OCI-LY7 (cell line): ENCODE data around the gene ZNF223. TPM values are rescaled to one million over a fixed set of nuclear protein-coding genes. Genes with fewer than 3 reads are reported as not detected.

ENCODE experiments used
- Bru-seq: library from RNA; stranded (reverse); fragments of 400-500 nt; gene quantifications from one replicate; lab custom pipeline; 2021; lab: Mats Ljungman, UMichigan
- BruChase-seq, 2 experiments: library from RNA; stranded (reverse); fragments of 400-500 nt; gene quantifications; one replicate each; lab custom pipeline; 2021; lab: Mats Ljungman, UMichigan
- BruUV-seq: library from RNA; stranded (reverse); fragments of 400-500 nt; replicated peaks from 2 replicates; lab custom pipeline; 2021; lab: Mats Ljungman, UMichigan
- CTCF ChIA-PET: fragments of 300-600 bp; sonication (Branson Sonifier 250); formaldehyde crosslinking; loops from one replicate; lab custom pipeline; 2022; ENCODE audit warnings: antibody characterized with exemption; ENCODE audit not compliant: unreplicated experiment; lab: Charles Lee
- POLR2A ChIA-PET: fragments of 300-600 bp; sonication (Branson Sonifier 250); formaldehyde crosslinking; loops from one replicate; lab custom pipeline; 2022; ENCODE audit warnings: antibody characterized with exemption; lab: Charles Lee
- DNase-seq: peaks from one replicate; pipeline ENCODE4 v3.0.0-alpha.2; 2015; ENCODE audit warnings: low spot score
- H2AFZ ChIP-seq: fragments of 200-600 bp; sonication (generic), shearing (Covaris generic); 2 replicates; pipeline ENCODE4 v1.6.1; 2014; ENCODE audit warnings: mild to moderate bottlenecking, antibody characterized with exemption, low read length, moderate library complexity
- H3K27ac ChIP-seq: fragments of 200-600 bp; sonication (generic); 2 replicates; pipeline ENCODE4 v1.5.1; 2014; ENCODE audit warnings: mixed run types, low read depth, mild to moderate bottlenecking, moderate library complexity, low read length, inconsistent platforms; ENCODE audit not compliant: poor library complexity, severe bottlenecking
- H3K36me3 ChIP-seq: fragments of 200-600 bp; sonication (generic); 2 replicates; pipeline ENCODE4 v1.6.1; 2014; ENCODE audit warnings: mild to moderate bottlenecking, antibody characterized with exemption, low read length, moderate library complexity, mixed read lengths; ENCODE audit not compliant: insufficient read depth
- H3K4me1 ChIP-seq: fragments of 200-600 bp; sonication (generic); 2 replicates; pipeline ENCODE4 v1.5.1; 2014; ENCODE audit warnings: mild to moderate bottlenecking, low read length; ENCODE audit not compliant: insufficient read depth, poor library complexity, severe bottlenecking
- H3K4me2 ChIP-seq: fragments of 200-600 bp; sonication (generic); 2 replicates; pipeline ENCODE4 v1.6.1; 2014; ENCODE audit warnings: mild to moderate bottlenecking, low read length
- H3K4me3 ChIP-seq: fragments of 200-600 bp; sonication (generic); 2 replicates; pipeline ENCODE4 v1.5.1; 2014; ENCODE audit warnings: mild to moderate bottlenecking, low read depth, low read length; ENCODE audit not compliant: poor library complexity, severe bottlenecking
- H3K79me2 ChIP-seq: fragments of 200-600 bp; sonication (generic); 2 replicates; pipeline ENCODE4 v1.6.1; 2016; ENCODE audit warnings: low read depth, mild to moderate bottlenecking, low read length, moderate library complexity, mixed read lengths; ENCODE audit not compliant: insufficient read depth
- H3K9me2 ChIP-seq: fragments of 200-600 bp; sonication (generic); 2 replicates; pipeline ENCODE4 v1.6.1; 2016; ENCODE audit warnings: mild to moderate bottlenecking, low read length, mixed read lengths; ENCODE audit not compliant: insufficient read depth
- H3K9me3 ChIP-seq: fragments of 200-600 bp; sonication (generic); 2 replicates; pipeline ENCODE4 v1.6.1; 2014; ENCODE audit warnings: mild to moderate bottlenecking, mixed run types, low read length, mixed read lengths
- H4K20me1 ChIP-seq: fragments of 200-600 bp; sonication (generic); 2 replicates; pipeline ENCODE4 v1.6.1; 2014; ENCODE audit warnings: mild to moderate bottlenecking, antibody characterized with exemption, low read length, moderate library complexity, mixed read lengths; ENCODE audit not compliant: insufficient read depth
- CTCF ChIP-seq: fragments of 200-600 bp; sonication (generic); conservative IDR thresholded peaks from 2 replicates; pipeline ENCODE4 v1.5.1; 2014; ENCODE audit warnings: mild to moderate bottlenecking, antibody characterized with exemption, low read length, moderate library complexity, mixed read lengths
- EZH2phosphoT487 ChIP-seq: fragments of 200-600 bp; sonication (generic); IDR thresholded peaks from 2 replicates; pipeline ENCODE4 v1.6.1; 2018; ENCODE audit warnings: low read depth, borderline replicate concordance, mild to moderate bottlenecking, mixed run types, antibody characterized with exemption, low read length, moderate library complexity, mixed read lengths
- intact Hi-C: fragments of 100-400 bp; cut with micrococcal nuclease; formaldehyde crosslinking; loops from one replicate; pipeline ENCODE4 v1.10.0; 2022; ENCODE audit not compliant: unreplicated experiment
- long read RNA-seq: library from polyadenylated mRNA; stranded (forward); transcript quantifications from one replicate; pipeline ENCODE4 v2.0.0, GENCODE V29; 2022
- total RNA-seq, 2 experiments: library from RNA; depleted of rRNA in 1 of 2; stranded (reverse); fragments of >200 nt in 1 of 2; shearing (Covaris generic) in 1 of 2; gene quantifications; 2 replicates each; pipeline ENCODE4 v1.2.3, GENCODE V29; 2014 to 2022

The ZNF223 gene
- total RNA-seq (2014; rRNA removed; shearing (Covaris generic)) (not detected in 2 replicates), total RNA-seq (2022) (not detected in 2 replicates), Bru-seq, nascent RNA (not detected), BruChase-seq, experiment 1, labeled RNA remaining after a 6-hour chase (not detected), BruChase-seq, experiment 2, labeled RNA remaining after a 2-hour chase (not detected)
- long read RNA-seq, result 0 reads

GRCh38 chr19:44051650-44052402 is at the start of gene ZNF223:
ZNF223 (plus strand) TSS chr19:44052036; CDS start chr19:44055177, 3,141 bp downstream.
- no peak within 1 kb of the TSS for H2AFZ ChIP-seq
- no peaks in the 10 kb centered on the region for H3K9me3 ChIP-seq
- no peak within 1 kb of the TSS for H3K27ac ChIP-seq
- H3K4me1 ChIP-seq, result no peaks in the 10 kb centered on the region
- no TSS peak for BruUV-seq
- CTCF ChIA-PET, result no interaction called here
- H3K4me2 ChIP-seq, result no peak within 1 kb of the TSS
- H3K79me2 ChIP-seq, result no peaks in the 10 kb centered on the region
- TF ChIP-seq CTCF (no peak), EZH2phosphoT487 (no peak)
- no peak within 1 kb of the TSS for H3K4me3 ChIP-seq
- no peaks in the 10 kb centered on the region for H4K20me1 ChIP-seq
- POLR2A ChIA-PET, result no interaction called here
- H3K36me3 ChIP-seq, result no peaks in the 10 kb centered on the region
- no peaks in the 10 kb centered on the region for H3K9me2 ChIP-seq
- no peak for DNase-seq
- intact Hi-C loops, result no loop called here

- POLR2A ChIA-PET, result interaction anchor here (0.5 kb wide), 1 partner anchor 40 kb away, joined by 3 read pairs; no protein-coding TSS in a partner anchor
- Histone ChIP-seq H3K27ac (no peak overlapping the region), H3K36me3 (peaks cover under 1% of the 10 kb centered on the region; the same call in 1 of the 2 replicates), H4K20me1 (no peaks in the 10 kb centered on the region), H3K9me3 (no peaks in the 10 kb centered on the region), H3K4me3 (peak overlapping the region; percentile 83), H3K9me2 (no peaks in the 10 kb centered on the region), H3K4me2 (peak overlapping the region; percentile 64), H3K4me1 (peaks cover 4% of the 10 kb centered on the region), H2AFZ (peak overlapping the region; percentile 87), H3K79me2 (no peaks in the 10 kb centered on the region)
- CTCF ChIA-PET, result no interaction called here
- intact Hi-C loops, result loop anchor here (2.0 to 10.0 kb wide), 2 partner anchors 93 to 111 kb away; partner anchors contain the start of genes ZNF224 and ZNF225
- TF ChIP-seq CTCF, result no peak
- no peak for TF ChIP-seq EZH2phosphoT487
- no peak for DNase-seq
- BruUV-seq, result TSS peak; percentile 84
Measured at GRCh38 chr19:44002212-44002565, 49.6 kb upstream of the ZNF223 start.
